Mucosa of rectum (tissue), 2 donors: ENCODE measurements around the gene ISOC2.

ENCODE experiments used
- H3K27ac ChIP-seq, 2 donors: one replicate each; pipeline ENCODE4 v1.7.0; 2013; ENCODE audit warnings: inconsistent platforms in 2 of 2, low read depth in 2 of 2, low read length in 2 of 2
- H3K27me3 ChIP-seq, 2 donors: one replicate each; pipeline ENCODE4 v1.7.0; 2013; ENCODE audit warnings: low read length in 2 of 2; ENCODE audit not compliant: control insufficient read depth in 2 of 2, insufficient read depth in 2 of 2
- H3K36me3 ChIP-seq, 2 donors: one replicate each; pipeline ENCODE4 v1.7.0; 2013; ENCODE audit warnings: low read length in 2 of 2; ENCODE audit not compliant: control insufficient read depth in 2 of 2, insufficient read depth in 2 of 2
- H3K4me1 ChIP-seq, 2 donors: one replicate each; pipeline ENCODE4 v1.7.0; 2013; ENCODE audit warnings: low read length in 2 of 2, mild to moderate bottlenecking in 1 of 2; ENCODE audit not compliant: control insufficient read depth in 2 of 2, insufficient read depth in 2 of 2
- H3K4me3 ChIP-seq, 2 donors: one replicate each; pipeline ENCODE4 v1.7.0; 2013; ENCODE audit warnings: low read length in 2 of 2
- H3K9ac ChIP-seq, 2 donors: one replicate each; pipeline ENCODE4 v1.7.0; 2013; ENCODE audit warnings: low read length in 2 of 2, low read depth in 1 of 2, mild to moderate bottlenecking in 1 of 2
- H3K9me3 ChIP-seq, 2 donors: one replicate each; pipeline ENCODE4 v1.7.0; 2013; ENCODE audit warnings: low read length in 2 of 2; ENCODE audit not compliant: control insufficient read depth in 2 of 2
- donor health status: healthy.
- donor health status: Normal muscosa, but diverticular disease.

The ISOC2 gene

GRCh38 chr19:55464662-55465054 is 3.2 kb upstream of the ISOC2 start, which contains the start of gene C19orf85:
TSS of gene C19orf85 (minus strand) at chr19:55464751. CDS start at chr19:55464554, 197 bp downstream.
- no peak within 1 kb of the TSS for H3K9ac ChIP-seq
- H3K36me3 ChIP-seq: no peaks in the 10 kb centered on the region
- peaks cover 7 to 11% of the 10 kb centered on the region in 2 donors for H3K4me1 ChIP-seq
- peaks cover 2 to 3% of the 10 kb centered on the region in 2 donors for H3K27me3 ChIP-seq
- no peak within 1 kb of the TSS for H3K27ac ChIP-seq
- H3K4me3 ChIP-seq: no peak within 1 kb of the TSS
- H3K9me3 ChIP-seq: no peaks in the 10 kb centered on the region

- H3K4me3 ChIP-seq: no peak overlapping the region
- peaks cover 2 to 3% of the 10 kb centered on the region in 2 donors for H3K27me3 ChIP-seq
- no peak overlapping the region for H3K27ac ChIP-seq
- H3K9ac ChIP-seq: no peak overlapping the region
- peaks cover 7 to 12% of the 10 kb centered on the region in 2 donors for H3K4me1 ChIP-seq
- no peaks in the 10 kb centered on the region for H3K36me3 ChIP-seq
- no peaks in the 10 kb centered on the region for H3K9me3 ChIP-seq
Measured at GRCh38 chr19:55464039-55464661, 2.7 kb upstream of the ISOC2 start.

GRCh38 chr19:55463583-55464031 is 2.2 kb upstream of the ISOC2 start:
- Histone ChIP-seq H3K27me3 (peaks cover 2 to 3% of the 10 kb centered on the region in 2 donors), H3K27ac (no peak overlapping the region), H3K9ac (no peak overlapping the region), H3K9me3 (no peaks in the 10 kb centered on the region), H3K36me3 (no peaks in the 10 kb centered on the region), H3K4me3 (no peak overlapping the region), H3K4me1 (peaks cover 7 to 12% of the 10 kb centered on the region in 2 donors)

- Histone ChIP-seq H3K9me3 (no peaks in the 10 kb centered on the region), H3K36me3 (no peaks in the 10 kb centered on the region), H3K9ac (no peak overlapping the region), H3K27ac (no peak overlapping the region), H3K27me3 (peaks cover 2 to 3% of the 10 kb centered on the region in 2 donors), H3K4me3 (peak overlapping the region in 1 of 2 donors; percentile 81), H3K4me1 (peaks cover 7 to 12% of the 10 kb centered on the region in 2 donors)
Measured at GRCh38 chr19:55462722-55463121, 1.3 kb upstream of the ISOC2 start.

- Histone ChIP-seq H3K36me3 (no peaks in the 10 kb centered on the region), H3K4me1 (peaks cover 7 to 12% of the 10 kb centered on the region in 2 donors), H3K27me3 (peaks cover 0 to 2% of the 10 kb centered on the region in 2 donors), H3K9me3 (no peaks in the 10 kb centered on the region), H3K27ac (peak overlapping the region; percentile 75 to 81), H3K4me3 (peak overlapping the region; percentile 81 to 90), H3K9ac (peak overlapping the region; percentile 87 to 95)
Measured at GRCh38 chr19:55461974-55462626, 658 bp upstream of the ISOC2 start.

- peaks cover 0 to 2% of the 10 kb centered on the region in 2 donors for H3K27me3 ChIP-seq
- peaks cover 7 to 12% of the 10 kb centered on the region in 2 donors for H3K4me1 ChIP-seq
- H3K9ac ChIP-seq: peak overlapping the region; percentile 76 to 90
- peaks cover 0 to 3% of the 10 kb centered on the region in 2 donors for H3K36me3 ChIP-seq
- H3K9me3 ChIP-seq: no peaks in the 10 kb centered on the region
- H3K27ac ChIP-seq: peak overlapping the region; percentile 84 to 95
- H3K4me3 ChIP-seq: peak overlapping the region; percentile 78 to 90
Measured at GRCh38 chr19:55460670-55461258, 678 bp downstream of the ISOC2 start.

GRCh38 chr19:55459950-55460657 is 1.3 kb downstream of the ISOC2 start:
- Histone ChIP-seq H3K9ac (no peak overlapping the region), H3K4me1 (peaks cover 7 to 12% of the 10 kb centered on the region in 2 donors), H3K4me3 (peak overlapping the region; percentile 78 to 90), H3K27me3 (peaks cover 0 to 2% of the 10 kb centered on the region in 2 donors), H3K36me3 (peaks cover 0 to 5% of the 10 kb centered on the region in 2 donors), H3K9me3 (no peaks in the 10 kb centered on the region), H3K27ac (peak overlapping the region; percentile 25 to 84)

- Histone ChIP-seq H3K9me3 (no peaks in the 10 kb centered on the region), H3K9ac (no peak overlapping the region), H3K4me1 (peaks cover 7 to 12% of the 10 kb centered on the region in 2 donors), H3K27ac (peak overlapping the region in 1 of 2 donors; percentile 84), H3K4me3 (no peak overlapping the region), H3K36me3 (peaks cover 0 to 5% of the 10 kb centered on the region in 2 donors), H3K27me3 (peaks cover 0 to 2% of the 10 kb centered on the region in 2 donors)
Measured at GRCh38 chr19:55459551-55459949, 1.9 kb downstream of the ISOC2 start.

- Histone ChIP-seq H3K9me3 (no peaks in the 10 kb centered on the region), H3K36me3 (peaks cover 0 to 5% of the 10 kb centered on the region in 2 donors), H3K27ac (no peak overlapping the region), H3K4me3 (no peak overlapping the region), H3K4me1 (peaks cover 7 to 12% of the 10 kb centered on the region in 2 donors), H3K9ac (no peak overlapping the region), H3K27me3 (no peaks in the 10 kb centered on the region)
Measured at GRCh38 chr19:55457683-55458457, 3.6 kb downstream of the ISOC2 start.
